Progenitor cell of endocrine pancreas (in vitro differentiated cells): ENCODE measurements around the gene PHF21A. TPM values are rescaled to one million over a fixed set of nuclear protein-coding genes. Genes with fewer than 3 reads are reported as not detected.
"Not testable (repeated sequence)": the region's sequence is repeated elsewhere in the genome, so short reads cannot be mapped to it uniquely, and the experiment has no call there.

Experiments used
- DNase-seq: peaks from one replicate; pipeline ENCODE4 v3.0.0; 2021; ENCODE audit warnings: low spot score; ENCODE audit not compliant: unreplicated experiment
- H3K27ac Mint-ChIP-seq: 2 replicates; pipeline ENCODE4 v1.8.0; 2021; ENCODE audit warnings: mild to moderate bottlenecking, moderate library complexity, mixed read lengths
- H3K27me3 Mint-ChIP-seq: 2 replicates; pipeline ENCODE4 v1.8.0; 2021; ENCODE audit warnings: mixed read lengths
- H3K36me3 Mint-ChIP-seq: 2 replicates; pipeline ENCODE4 v1.8.0; 2022; ENCODE audit warnings: mixed read lengths; ENCODE audit not compliant: insufficient read depth
- H3K4me1 Mint-ChIP-seq: 2 replicates; pipeline ENCODE4 v1.8.0; 2021; ENCODE audit warnings: low read depth, mixed read lengths
- H3K4me3 Mint-ChIP-seq: 2 replicates; pipeline ENCODE4 v1.8.0; 2021; ENCODE audit warnings: low read depth, mild to moderate bottlenecking, moderate library complexity, mixed read lengths
- H3K9me3 Mint-ChIP-seq: 2 replicates; pipeline ENCODE4 v1.8.0; 2021; ENCODE audit warnings: low read depth, mixed read lengths
- CTCF ChIP-seq: fragments of 200-600 bp; sonication (generic); IDR thresholded peaks from one replicate; pipeline ENCODE4 v1.5.0; 2021; ENCODE audit warnings: antibody characterized with exemption, mild to moderate bottlenecking; ENCODE audit not compliant: unreplicated experiment
- total RNA-seq: library from RNA; stranded (reverse); gene quantifications from 2 replicates; pipeline ENCODE4 v1.2.1, GENCODE V29; 2021

Gene PHF21A
- total RNA-seq, 1 donor from 2014 or later: 70.1 TPM

GRCh38 chr11:46117842-46118241 is 3.4 kb downstream of the PHF21A start:
- Mint-ChIP-seq H3K4me3 (no peak overlapping the region), H3K27ac (no peak overlapping the region), H3K36me3 (no peaks in the 10 kb centered on the region), H3K27me3 (no peaks in the 10 kb centered on the region), H3K9me3 (no peaks in the 10 kb centered on the region), H3K4me1 (peaks cover 41% of the 10 kb centered on the region)
- no peak for DNase-seq
- no peak for TF ChIP-seq CTCF

DNA sequence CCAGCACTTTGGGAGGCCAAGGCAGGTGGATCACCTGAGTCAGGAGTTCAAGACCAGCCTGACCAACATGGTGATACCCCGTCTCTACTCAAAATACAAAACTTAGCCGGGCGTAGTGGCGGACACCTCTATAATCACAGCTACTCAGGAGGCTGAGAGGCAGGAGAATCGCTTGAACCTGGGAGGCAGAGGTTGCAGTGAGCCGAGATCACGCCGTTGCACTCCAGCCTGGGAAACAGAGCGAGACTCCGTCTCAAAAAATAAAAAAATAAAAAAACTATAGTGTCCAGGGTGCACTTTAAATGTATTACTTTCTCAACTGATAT is 4.6 kb downstream of the PHF21A start:
- peaks cover 39% of the 10 kb centered on the region for H3K4me1 Mint-ChIP-seq
- H3K27ac Mint-ChIP-seq, H3K36me3 Mint-ChIP-seq, H3K4me3 Mint-ChIP-seq, H3K27me3 Mint-ChIP-seq, H3K9me3 Mint-ChIP-seq, DNase-seq: not testable (repeated sequence)

DNA sequence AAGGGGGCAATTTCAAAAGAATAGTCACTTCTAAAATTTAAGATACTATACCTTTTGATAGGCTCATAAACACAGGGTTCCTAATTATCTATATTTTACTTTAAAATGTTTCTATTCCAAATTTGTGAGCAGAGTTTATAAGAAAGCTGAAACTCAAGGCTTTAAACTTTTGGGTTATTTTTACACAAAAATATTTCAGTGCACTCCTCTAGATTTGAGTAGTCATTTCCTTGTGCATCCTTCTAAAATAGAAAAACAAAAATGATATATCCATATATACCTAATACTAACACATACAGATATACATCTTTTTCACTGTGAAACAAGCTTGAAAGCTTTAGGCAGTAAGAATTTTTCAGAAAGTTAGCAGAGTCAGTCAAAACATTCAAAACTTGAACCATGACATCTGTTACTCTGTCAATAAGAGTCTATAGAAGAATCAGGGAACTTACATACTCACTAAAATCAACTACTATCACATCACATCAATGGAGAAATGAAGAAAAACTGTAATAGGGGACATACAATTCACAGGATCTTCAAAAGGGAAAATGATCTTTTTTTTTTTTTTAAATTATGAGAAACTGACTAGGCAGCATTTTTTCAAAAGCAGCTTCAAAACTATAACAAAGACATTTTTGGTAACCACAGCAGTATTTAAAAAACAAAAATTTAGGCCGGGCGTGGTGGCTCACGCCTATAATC is 5.1 kb downstream of the PHF21A start:
- H3K36me3 Mint-ChIP-seq: no peaks in the 10 kb centered on the region
- no peaks in the 10 kb centered on the region for H3K27me3 Mint-ChIP-seq
- H3K9me3 Mint-ChIP-seq: no peaks in the 10 kb centered on the region
- peak overlapping the region; percentile 78 for H3K27ac Mint-ChIP-seq
- no peak for TF ChIP-seq CTCF
- H3K4me3 Mint-ChIP-seq: no peak overlapping the region
- peaks cover 39% of the 10 kb centered on the region for H3K4me1 Mint-ChIP-seq
- DNase-seq: no peak

- H3K9me3 Mint-ChIP-seq: no peaks in the 10 kb centered on the region
- no peaks in the 10 kb centered on the region for H3K27me3 Mint-ChIP-seq
- no peak overlapping the region for H3K4me3 Mint-ChIP-seq
- no peak for TF ChIP-seq CTCF
- H3K27ac Mint-ChIP-seq: peak overlapping the region; percentile 70
- peaks cover 39% of the 10 kb centered on the region for H3K4me1 Mint-ChIP-seq
- no peak for DNase-seq
- no peaks in the 10 kb centered on the region for H3K36me3 Mint-ChIP-seq
Measured at GRCh38 chr11:46114961-46115360, 6.3 kb downstream of the PHF21A start.

GRCh38 chr11:46114378-46114777 is 6.9 kb downstream of the PHF21A start:
- H3K27me3 Mint-ChIP-seq: no peaks in the 10 kb centered on the region
- no peaks in the 10 kb centered on the region for H3K36me3 Mint-ChIP-seq
- peak overlapping the region; percentile 73 for H3K27ac Mint-ChIP-seq
- no peak overlapping the region for H3K4me3 Mint-ChIP-seq
- TF ChIP-seq CTCF: no peak
- no peaks in the 10 kb centered on the region for H3K9me3 Mint-ChIP-seq
- H3K4me1 Mint-ChIP-seq: peaks cover 37% of the 10 kb centered on the region
- DNase-seq: no peak

DNA sequence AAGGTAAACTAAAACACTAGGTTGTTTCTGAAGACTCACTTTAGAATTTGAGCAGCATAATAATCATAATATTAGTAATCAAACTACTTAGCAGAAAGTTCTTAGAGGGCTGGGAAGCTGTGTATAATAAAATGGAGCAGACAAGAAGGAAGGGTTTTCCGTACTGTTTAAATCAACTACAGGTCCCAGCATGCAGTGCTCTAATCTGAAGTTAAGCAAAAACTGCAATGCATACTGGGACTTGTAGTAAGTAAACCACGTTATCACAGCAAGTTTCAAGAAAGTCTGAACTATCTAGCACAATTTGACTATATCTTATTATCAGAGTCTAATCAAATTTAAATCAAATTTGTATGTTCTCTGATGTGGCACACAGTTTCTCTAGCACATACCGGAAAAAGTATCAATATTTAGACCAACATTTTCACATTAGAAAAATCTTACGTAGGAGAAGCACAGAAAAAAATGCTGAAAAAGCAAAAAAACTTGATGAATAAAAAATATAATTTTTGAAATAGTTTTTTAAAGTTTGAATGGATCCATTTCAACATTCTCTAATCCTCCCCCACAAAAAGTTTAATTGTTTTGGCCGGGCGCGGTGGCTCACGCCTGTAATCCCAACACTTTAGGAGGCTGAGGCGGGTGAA is 8.2 kb downstream of the PHF21A start:
- H3K27me3 Mint-ChIP-seq: no peaks in the 10 kb centered on the region
- peaks cover 27% of the 10 kb centered on the region for H3K4me1 Mint-ChIP-seq
- no peak for DNase-seq
- H3K4me3 Mint-ChIP-seq: no peak overlapping the region
- H3K27ac Mint-ChIP-seq: no peak overlapping the region
- H3K9me3 Mint-ChIP-seq: no peaks in the 10 kb centered on the region
- no peaks in the 10 kb centered on the region for H3K36me3 Mint-ChIP-seq
- no peak for TF ChIP-seq CTCF
